Ishikawa (cell line): ENCODE measurements around the gene HEY2.

Experiments
- CEBPB ChIP-seq: IDR thresholded peaks from 2 replicates; pipeline ENCODE4 v1.6.1; 2012
- CREB1 ChIP-seq: IDR thresholded peaks from 2 replicates; pipeline ENCODE4 v1.6.1; 2012; ENCODE audit warnings: low read depth
- EGR1 ChIP-seq: IDR thresholded peaks from 2 replicates; pipeline ENCODE4 v1.6.1; 2012
- EP300 ChIP-seq: IDR thresholded peaks from 2 replicates; pipeline ENCODE4 v1.6.1; 2012; ENCODE audit warnings: borderline replicate concordance
- FOXM1 ChIP-seq: IDR thresholded peaks from 2 replicates; pipeline ENCODE4 v1.6.1; 2012; ENCODE audit warnings: low read depth, borderline replicate concordance
- MAX ChIP-seq: IDR thresholded peaks from 2 replicates; pipeline ENCODE4 v1.6.1; 2012
- NFIC ChIP-seq: IDR thresholded peaks from 2 replicates; pipeline ENCODE4 v1.6.1; 2012
- RAD21 ChIP-seq: IDR thresholded peaks from 2 replicates; pipeline ENCODE4 v1.6.1; 2012; ENCODE audit warnings: low read depth
- REST ChIP-seq: IDR thresholded peaks from 2 replicates; pipeline ENCODE4 v1.6.1; 2012; ENCODE audit warnings: low read depth, mild to moderate bottlenecking
- TAF1 ChIP-seq: IDR thresholded peaks from 2 replicates; pipeline ENCODE4 v1.6.1; 2012; ENCODE audit warnings: low read depth, mild to moderate bottlenecking
- TCF12 ChIP-seq: IDR thresholded peaks from 2 replicates; pipeline ENCODE4 v1.6.1; 2012; ENCODE audit warnings: low read depth
- TEAD4 ChIP-seq: IDR thresholded peaks from 2 replicates; pipeline ENCODE4 v1.6.1; 2012
- USF1 ChIP-seq: IDR thresholded peaks from 2 replicates; pipeline ENCODE4 v1.6.1; 2012
- YY1 ChIP-seq: IDR thresholded peaks from 2 replicates; pipeline ENCODE4 v1.6.1; 2012; ENCODE audit warnings: low read depth
- ZBTB7A ChIP-seq: IDR thresholded peaks from 2 replicates; pipeline ENCODE4 v1.6.1; 2012; ENCODE audit warnings: low read depth

HEY2 gene

GRCh38 chr6:125739364-125739763 lies 10.1 kb upstream of the HEY2 start:
- TF ChIP-seq YY1 (no peak), TEAD4 (no peak), EGR1 (no peak)

GRCh38 chr6:125741336-125741735 lies 8.1 kb upstream of the HEY2 start:
- TF ChIP-seq NFIC (no peak), TCF12 (no peak), USF1 (no peak), MAX (no peak), YY1 (no peak), TEAD4 (no peak), RAD21 (no peak), EP300 (no peak), FOXM1 (no peak), CEBPB (no peak), EGR1 (no peak), TAF1 (no peak), CREB1 (no peak), ZBTB7A (no peak), REST (no peak)

- TF ChIP-seq REST (no peak), USF1 (no peak), CREB1 (no peak)
These were observed 7.4 kb upstream of the HEY2 start for GRCh38 chr6:125742024-125742423.

- no peak for TF ChIP-seq EGR1
- TF ChIP-seq RAD21 = no peak
- no peak for TF ChIP-seq NFIC
- TF ChIP-seq TEAD4 = no peak
- TF ChIP-seq MAX = no peak
- TF ChIP-seq TAF1 = no peak
- TF ChIP-seq CEBPB = no peak
- TF ChIP-seq CREB1 = no peak
- no peak for TF ChIP-seq ZBTB7A
- TF ChIP-seq USF1 = no peak
- no peak for TF ChIP-seq YY1
- TF ChIP-seq TCF12 = no peak
- TF ChIP-seq FOXM1 = no peak
- TF ChIP-seq REST = no peak
- TF ChIP-seq EP300 = no peak
These were observed 6.8 kb upstream of the HEY2 start for GRCh38 chr6:125742464-125743120.
